Stimulated activated naive CD4-positive, alpha-beta T cell treated with Interleukin-2 at 50 U/mL for 16 hours (primary cell): ENCODE results near the gene APBA3.

Source experiments
- DNase-seq: peaks from one replicate; lab custom pipeline; 2025; lab: John Stamatoyannopoulos, UW

Gene APBA3

GRCh38 chr19:3746371-3747056 lies 15.0 kb downstream of the APBA3 start:
- DNase-seq, result no peak

GRCh38 chr19:3745363-3746045 lies 16.0 kb downstream of the APBA3 start:
- DNase-seq, result no peak

DNA sequence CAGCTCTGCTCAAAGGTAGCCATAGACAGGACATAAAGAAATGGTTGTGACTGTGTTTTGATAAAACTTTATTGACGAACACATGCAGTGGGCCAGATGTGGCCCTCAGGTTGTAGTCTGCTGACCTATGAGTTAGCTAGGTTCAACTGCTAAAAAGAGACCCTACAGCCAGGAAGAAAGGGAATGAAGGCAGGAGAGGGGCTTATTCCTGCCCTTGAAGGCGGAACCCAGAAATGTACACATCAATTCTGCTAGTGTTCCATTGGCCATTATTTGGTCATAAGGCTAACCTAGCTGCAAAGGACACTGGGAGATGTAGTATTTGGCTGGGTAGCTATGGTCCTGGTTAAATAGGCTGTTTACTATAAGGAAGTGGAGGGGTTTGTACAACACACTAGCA lies 18.0 kb downstream of the APBA3 start:
- no peak for DNase-seq

DNA sequence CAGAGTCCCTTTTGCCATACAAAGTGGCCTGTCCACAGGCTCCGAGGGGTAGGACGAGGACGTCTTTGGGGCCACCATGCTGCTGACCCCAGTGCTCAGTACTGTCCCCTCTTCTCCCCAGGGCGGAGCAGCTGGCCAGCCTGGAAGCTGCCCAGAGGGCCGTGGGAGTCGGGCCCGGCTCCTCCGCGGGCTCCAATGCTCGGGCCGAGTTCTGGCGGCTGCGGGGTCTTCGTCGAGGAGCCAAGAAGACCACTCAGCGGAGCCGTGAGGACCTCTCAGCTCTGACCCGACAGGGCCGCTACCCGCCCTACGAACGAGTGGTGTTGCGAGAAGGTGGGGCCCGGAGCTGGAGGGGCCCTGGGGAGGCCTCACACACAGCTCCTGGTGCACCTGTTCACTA lies 21.1 kb downstream of the APBA3 start:
- DNase-seq, result no peak

DNA sequence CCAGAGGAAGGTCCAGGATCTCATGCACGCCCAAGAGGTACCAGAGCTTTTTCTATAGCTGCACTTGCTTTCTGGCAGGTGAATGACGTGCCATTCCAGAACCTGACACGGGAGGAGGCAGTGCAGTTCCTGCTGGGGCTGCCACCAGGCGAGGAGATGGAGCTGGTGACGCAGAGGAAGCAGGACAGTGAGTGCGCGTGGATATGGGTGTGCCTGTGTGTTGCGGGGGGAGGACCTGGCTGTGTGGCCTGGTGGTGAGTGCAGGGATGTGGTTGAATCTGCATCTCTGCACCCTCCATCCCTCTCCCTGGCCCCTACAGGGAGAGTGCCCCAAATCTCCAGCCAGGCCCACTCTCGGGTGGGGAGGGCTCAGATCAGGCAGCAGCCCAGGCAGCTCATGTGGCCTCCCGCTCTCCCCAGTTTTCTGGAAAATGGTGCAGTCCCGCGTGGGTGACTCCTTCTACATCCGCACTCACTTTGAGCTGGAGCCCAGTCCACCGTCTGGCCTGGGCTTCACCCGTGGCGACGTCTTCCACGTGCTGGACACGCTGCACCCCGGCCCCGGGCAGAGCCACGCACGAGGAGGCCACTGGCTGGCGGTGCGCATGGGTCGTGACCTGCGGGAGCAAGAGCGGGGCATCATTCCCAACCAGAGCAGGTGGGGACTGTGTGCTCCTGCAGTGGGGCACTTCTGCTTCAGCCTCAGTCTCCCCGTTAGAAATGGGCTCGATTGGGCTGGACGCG lies 22.8 kb downstream of the APBA3 start:
- no peak for DNase-seq

- DNase-seq, result no peak
Observed at GRCh38 chr19:3737487-3738205, 23.8 kb downstream of the APBA3 start.

- no peak for DNase-seq
Observed at GRCh38 chr19:3736106-3736724, 25.3 kb downstream of the APBA3 start.

GRCh38 chr19:3734310-3734600 lies 27.2 kb downstream of the APBA3 start:
- no peak for DNase-seq

- DNase-seq, result no peak
Observed at GRCh38 chr19:3733549-3734309, 27.8 kb downstream of the APBA3 start.

DNA sequence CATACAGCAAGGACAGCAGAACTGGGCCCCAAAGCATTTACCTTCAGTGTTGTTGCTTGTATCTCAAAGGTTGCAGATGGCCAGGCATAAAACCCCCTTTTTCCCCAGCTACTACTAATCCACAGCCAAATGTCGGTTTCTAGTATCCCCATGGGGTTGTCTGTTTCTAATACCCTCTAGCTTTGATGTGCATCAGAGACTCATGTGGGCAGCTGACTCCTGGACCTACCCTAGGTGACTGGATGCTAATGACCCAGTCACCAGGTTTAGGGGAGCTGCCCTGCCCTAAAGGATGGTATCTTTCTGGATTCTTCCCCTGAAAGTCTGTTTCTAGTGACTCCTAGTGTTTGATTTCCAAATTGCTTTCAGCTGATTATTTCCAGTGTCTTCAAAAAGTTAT lies 29.4 kb downstream of the APBA3 start:
- no peak for DNase-seq

- DNase-seq, result no peak
Observed at GRCh38 chr19:3730457-3730958, 31.0 kb downstream of the APBA3 start.

DNA sequence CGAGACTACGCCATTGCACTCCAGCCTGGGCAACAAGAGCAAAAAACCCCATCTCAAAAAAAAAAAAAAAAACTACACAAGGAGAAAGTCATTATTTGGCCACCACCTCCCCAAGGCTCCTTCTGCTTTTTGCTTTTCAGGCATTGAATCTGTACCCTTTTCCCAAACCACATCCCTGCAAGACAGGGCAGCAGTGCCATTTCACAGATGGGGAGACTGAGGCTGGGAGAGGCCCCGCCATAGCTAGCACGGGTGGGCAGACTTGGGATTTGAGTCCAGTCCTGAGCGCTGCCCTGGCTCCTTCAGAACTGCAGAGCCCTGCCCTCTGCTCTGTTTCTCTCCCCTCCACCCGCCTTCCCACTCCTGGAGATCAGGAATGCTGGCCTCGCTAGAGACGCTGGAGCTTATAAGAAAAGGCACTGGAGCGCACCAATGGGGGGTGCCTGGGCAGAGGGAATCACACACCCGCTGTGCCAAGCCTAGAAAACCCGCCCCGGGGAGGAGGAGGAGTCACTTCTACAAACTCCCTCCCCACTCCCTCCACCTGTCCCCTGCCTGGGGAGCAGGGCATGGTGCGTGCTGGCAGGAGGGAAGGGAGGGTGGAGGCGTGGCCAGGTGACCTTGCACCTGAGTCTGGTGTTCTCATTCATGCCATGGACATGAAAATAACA lies 35.7 kb downstream of the APBA3 start:
- DNase-seq, result no peak

DNA sequence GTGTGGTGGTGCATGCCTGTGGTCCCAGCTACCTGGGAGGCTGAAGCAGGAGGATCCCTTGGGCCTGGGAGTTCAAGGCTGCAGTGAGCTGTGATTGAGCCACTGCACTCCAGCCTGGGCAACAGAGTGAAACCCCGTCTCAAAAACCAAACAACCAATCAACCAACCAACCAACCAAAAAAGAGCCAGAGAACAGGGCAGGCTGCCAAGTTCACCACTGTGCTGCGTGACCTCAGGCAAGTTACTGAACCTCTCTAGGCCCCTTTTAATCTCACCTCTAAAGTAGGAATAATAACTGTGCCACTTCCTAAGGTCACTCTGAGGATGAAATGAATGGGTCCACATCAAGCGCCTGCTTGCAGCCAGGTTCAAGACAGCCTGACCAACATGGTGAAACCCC lies 36.4 kb downstream of the APBA3 start:
- DNase-seq, result no peak

GRCh38 chr19:3723883-3724282 lies 37.6 kb downstream of the APBA3 start:
- no peak for DNase-seq

DNA sequence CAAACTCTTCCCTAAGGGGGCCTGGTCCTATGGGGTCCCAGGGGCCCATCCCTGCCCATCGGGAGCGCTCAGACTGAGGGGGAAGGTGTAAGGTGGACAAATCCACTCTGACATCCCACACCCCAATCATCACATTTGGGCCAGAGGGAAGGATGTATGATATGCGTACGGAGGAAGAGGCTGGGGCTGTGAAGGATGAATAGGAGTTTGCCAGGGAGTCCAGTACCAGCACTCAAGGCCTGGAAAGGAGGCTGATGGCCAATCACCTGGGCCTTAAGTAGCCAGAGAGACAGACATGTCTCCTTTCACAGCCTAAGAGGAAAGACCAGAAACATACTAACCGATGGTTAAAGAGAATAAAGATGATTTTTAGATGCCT lies 38.4 kb downstream of the APBA3 start:
- DNase-seq, result no peak

DNA sequence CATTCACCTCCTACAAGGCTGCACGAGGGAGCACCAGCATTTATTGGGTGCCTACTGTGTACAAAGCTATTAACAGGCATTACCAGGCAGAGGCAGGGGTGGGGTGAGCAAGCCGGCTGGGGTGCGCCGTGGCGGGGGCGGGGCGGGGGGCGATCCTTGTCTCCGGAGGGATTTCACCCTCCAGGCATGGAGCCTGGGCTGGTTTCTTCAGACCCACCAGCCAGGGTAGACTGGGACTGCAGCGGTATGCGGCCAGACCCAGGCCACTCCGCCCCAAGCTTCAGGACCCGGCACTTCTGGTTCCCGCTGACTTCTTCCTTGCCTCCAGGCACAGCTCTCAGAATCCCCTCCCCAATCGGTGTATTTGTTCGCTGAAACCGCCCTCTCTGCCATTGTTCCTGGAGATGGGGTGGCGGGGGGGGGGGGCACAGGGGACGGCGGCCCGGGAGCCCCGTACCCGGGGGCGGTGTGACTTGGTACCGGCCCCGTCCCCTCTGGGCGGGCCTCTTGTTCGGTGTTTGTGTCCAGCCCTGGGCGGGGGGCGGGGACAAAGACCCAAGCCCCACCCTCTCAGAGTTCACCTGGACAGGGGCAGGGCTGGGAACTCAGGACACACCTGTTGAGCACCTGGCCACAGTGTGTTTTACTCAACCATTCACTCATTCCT lies 38.9 kb downstream of the APBA3 start:
- no peak for DNase-seq

DNA sequence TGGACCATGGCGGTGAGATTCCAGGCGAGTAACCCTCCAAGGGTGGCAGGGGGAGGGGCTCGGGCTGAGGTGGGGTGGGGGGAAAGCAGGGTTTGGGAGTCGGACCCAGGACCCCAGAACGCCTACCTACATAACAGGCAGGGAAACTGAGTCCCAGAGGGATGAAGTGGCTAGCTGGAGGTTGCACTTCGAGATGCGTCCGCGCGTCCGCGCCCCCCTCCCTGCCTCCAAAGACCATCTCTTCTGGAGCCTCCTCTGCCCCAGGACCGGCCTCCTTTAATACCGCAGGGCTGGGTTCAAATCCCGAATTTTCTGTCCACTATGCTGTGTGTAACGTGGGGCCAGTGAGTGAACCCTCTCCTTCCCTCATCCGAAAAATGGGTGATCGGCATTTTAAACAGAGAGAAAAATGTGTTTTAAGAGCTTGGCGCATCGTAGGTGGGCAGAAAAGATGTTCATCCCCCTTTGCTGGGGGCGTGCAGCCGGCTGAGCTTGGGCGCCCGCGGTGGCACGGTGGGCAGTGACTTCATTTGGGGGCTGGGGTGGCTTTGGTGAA lies 39.5 kb downstream of the APBA3 start:
- no peak for DNase-seq

DNA sequence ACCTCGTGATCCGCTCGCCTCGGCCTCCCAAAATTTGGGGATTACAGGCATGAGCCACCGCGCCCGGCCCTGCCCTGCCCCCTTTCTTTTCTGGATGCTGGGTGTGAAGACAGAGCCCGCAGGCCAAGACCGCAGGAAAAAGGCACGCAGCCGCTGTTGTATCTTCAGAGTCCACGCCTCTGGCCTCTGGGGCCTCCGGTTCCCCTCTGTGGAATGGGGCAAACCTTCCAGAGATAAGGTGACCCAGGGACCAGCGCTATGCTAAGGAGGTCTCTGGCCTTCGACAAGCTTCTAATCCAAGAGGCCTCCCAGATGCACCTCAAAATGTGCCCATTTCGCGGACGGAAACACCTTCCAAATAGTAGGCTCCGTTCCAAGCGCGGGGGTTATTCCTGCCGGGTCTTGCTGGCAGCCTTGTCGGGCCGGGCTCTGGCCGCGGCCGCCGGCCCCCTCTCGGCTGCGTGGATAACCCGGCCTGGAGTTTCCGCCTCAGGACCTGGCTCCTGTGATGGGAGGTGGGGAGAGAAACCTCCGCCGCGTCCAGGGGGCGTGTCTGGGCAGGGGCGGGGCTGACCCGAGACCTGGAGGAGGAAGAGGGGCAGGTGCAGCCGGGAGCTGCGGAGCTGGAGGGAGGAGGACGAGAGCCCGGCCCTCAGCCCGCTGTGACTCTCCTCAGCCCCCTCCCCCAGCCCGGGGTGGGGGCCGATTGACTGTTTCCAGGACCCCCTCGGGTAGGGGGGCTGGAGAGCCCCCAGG lies 40.2 kb downstream of the APBA3 start:
- peak; percentile 92 for DNase-seq

DNA sequence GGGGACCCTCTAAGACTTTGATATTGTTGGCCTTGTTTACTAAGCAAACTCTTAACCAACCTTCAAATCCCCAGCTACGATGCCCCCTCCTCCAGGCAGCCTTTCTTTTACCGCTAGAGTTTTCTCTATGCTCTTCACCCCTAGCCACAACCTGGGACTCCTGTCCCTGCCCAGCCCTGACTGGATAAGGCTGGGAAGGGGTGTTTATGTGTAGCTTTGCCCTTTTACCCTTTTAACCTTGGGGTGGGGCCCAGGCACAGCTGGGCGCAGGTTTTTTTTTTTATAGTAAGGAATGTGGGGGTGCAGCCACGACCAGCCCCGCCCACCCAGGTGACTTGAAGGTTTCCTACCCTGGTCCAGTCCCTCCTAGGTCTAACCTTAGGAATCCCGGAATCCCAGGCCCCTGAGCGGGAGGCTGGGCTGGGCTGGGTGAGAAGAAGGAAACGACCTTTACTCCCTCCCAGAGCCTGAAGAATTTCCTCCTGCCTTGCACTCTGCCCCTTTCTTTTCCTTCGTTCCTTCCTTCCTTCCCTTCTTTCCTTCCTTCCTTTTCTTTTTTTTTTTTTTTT lies 41.1 kb downstream of the APBA3 start:
- DNase-seq, result no peak
